ENCODE data around the gene DMAC2.
"Not testable (repeated sequence)": the region's sequence is repeated elsewhere in the genome, so short reads cannot be mapped to it uniquely, and the experiment has no call there.

The DMAC2 gene

GRCh38 chr19:41452584-41453275, 13.0 kb upstream of the DMAC2 start:
- TF ChIP-seq POLR2A (IDR thresholded peaks at IDR 0.05; ENCODE audit: low read length) (no peak), GATA1 (IDR thresholded peaks at IDR 0.05; ENCODE audit: low read depth, low read length) (no peak)

GRCh38 chr19:41449865-41450178, 10.1 kb upstream of the DMAC2 start:
- DNase-seq: no peak
- TF ChIP-seq GATA1 (IDR thresholded peaks at IDR 0.05; ENCODE audit: low read depth, low read length) (no peak), POLR2A (IDR thresholded peaks at IDR 0.05; ENCODE audit: low read length) (no peak)

More at GRCh38 chr19:41452584-41453275, 13.0 kb upstream of the DMAC2 start:
- DNase-seq: no peak

GRCh38 chr19:41449079-41449864, 9.6 kb upstream of the DMAC2 start:
- DNase-seq: peak; percentile 61 to 78
- TF ChIP-seq POLR2A (IDR thresholded peaks at IDR 0.05; ENCODE audit: low read length): no peak
- TF ChIP-seq GATA1 (IDR thresholded peaks at IDR 0.05; ENCODE audit: low read depth, low read length): no peak

GRCh38 chr19:41447732-41448332, 8.1 kb upstream of the DMAC2 start:
- TF ChIP-seq POLR2A (IDR thresholded peaks at IDR 0.05; ENCODE audit: low read length) (no peak), GATA1 (IDR thresholded peaks at IDR 0.05; ENCODE audit: low read depth, low read length) (no peak)
- no peak for DNase-seq

GRCh38 chr19:41445575-41445974, 5.9 kb upstream of the DMAC2 start:
- DNase-seq: no peak
- TF ChIP-seq POLR2A (IDR thresholded peaks at IDR 0.05; ENCODE audit: low read length): no peak
- TF ChIP-seq GATA1 (IDR thresholded peaks at IDR 0.05; ENCODE audit: low read depth, low read length): no peak

- DNase-seq: no peak
- TF ChIP-seq POLR2A (IDR thresholded peaks at IDR 0.05; ENCODE audit: low read length) (no peak), GATA1 (IDR thresholded peaks at IDR 0.05; ENCODE audit: low read depth, low read length) (no peak)
These were observed 4.2 kb upstream of the DMAC2 start for GRCh38 chr19:41443813-41444455.

GRCh38 chr19:41442473-41443355, 3.0 kb upstream of the DMAC2 start, which contains the start of gene ERICH4:
Gene ERICH4 (plus strand): TSS chr19:41443156. CDS start chr19:41443170, 14 bp downstream.
- TF ChIP-seq POLR2A (IDR thresholded peaks at IDR 0.05; ENCODE audit: low read length): no peak
- TF ChIP-seq GATA1 (IDR thresholded peaks at IDR 0.05; ENCODE audit: low read depth, low read length): no peak
- DNase-seq: no peak

- TF ChIP-seq GATA1 (IDR thresholded peaks at IDR 0.05; ENCODE audit: low read depth, low read length) (no peak), POLR2A (IDR thresholded peaks at IDR 0.05; ENCODE audit: low read length) (no peak)
- no peak for DNase-seq
These were observed 1.7 kb upstream of the DMAC2 start for GRCh38 chr19:41441321-41441945.

GRCh38 chr19:41437944-41438574, 1.7 kb downstream of the DMAC2 start:
- no peak for DNase-seq
- TF ChIP-seq POLR2A (IDR thresholded peaks at IDR 0.05; ENCODE audit: low read length): no peak
- no peak for TF ChIP-seq GATA1 (IDR thresholded peaks at IDR 0.05; ENCODE audit: low read depth, low read length)

- no peak for TF ChIP-seq POLR2A (IDR thresholded peaks at IDR 0.05; ENCODE audit: low read length)
- TF ChIP-seq GATA1 (IDR thresholded peaks at IDR 0.05; ENCODE audit: low read depth, low read length): no peak
- no peak for DNase-seq
These were observed 3.1 kb downstream of the DMAC2 start for GRCh38 chr19:41436674-41436951.

GRCh38 chr19:41435936-41436673, 3.6 kb downstream of the DMAC2 start:
- DNase-seq: no peak
- TF ChIP-seq GATA1 (IDR thresholded peaks at IDR 0.05; ENCODE audit: low read depth, low read length) (no peak), POLR2A (IDR thresholded peaks at IDR 0.05; ENCODE audit: low read length) (no peak)

- not testable (repeated sequence) for DNase-seq
These were observed 4.3 kb downstream of the DMAC2 start for GRCh38 chr19:41435376-41435775.
